Cortex of kidney (tissue), 1 donor: ENCODE measurements around the gene ADCY2.
"Not testable (repeated sequence)": the region's sequence is repeated elsewhere in the genome, so short reads cannot be mapped to it uniquely, and the experiment has no call there.

Experiments
- DNase-seq: peaks from one replicate; lab custom pipeline; 2025; lab: John Stamatoyannopoulos, UW

ADCY2 gene

DNA sequence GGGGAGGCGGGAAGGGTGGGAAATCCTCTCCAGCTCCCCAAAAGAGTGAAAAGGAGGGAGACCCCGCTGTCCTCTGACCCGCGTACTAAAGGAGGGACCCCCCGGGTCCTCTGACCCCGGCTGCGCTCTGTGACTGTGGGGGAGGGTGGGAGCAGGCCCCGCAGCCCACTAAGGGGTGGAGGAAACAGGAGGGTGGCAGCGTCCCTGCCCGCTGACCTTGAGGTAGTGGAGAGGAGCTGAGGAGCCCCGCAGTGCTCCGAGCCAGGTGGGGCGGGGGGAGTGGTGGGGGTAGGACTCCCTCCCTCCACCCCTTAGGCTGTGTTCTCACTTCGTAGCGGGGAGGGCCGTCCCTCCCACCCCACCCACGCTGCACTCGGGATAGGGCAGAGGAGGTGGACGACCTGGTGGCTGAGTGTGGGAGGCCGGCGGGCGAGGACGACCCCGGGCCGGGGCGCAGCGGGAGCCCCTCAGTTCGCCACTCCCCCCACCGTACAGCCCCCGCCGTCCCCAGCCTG is 449 bp upstream of the ADCY2 start:
- no peak for DNase-seq

DNA sequence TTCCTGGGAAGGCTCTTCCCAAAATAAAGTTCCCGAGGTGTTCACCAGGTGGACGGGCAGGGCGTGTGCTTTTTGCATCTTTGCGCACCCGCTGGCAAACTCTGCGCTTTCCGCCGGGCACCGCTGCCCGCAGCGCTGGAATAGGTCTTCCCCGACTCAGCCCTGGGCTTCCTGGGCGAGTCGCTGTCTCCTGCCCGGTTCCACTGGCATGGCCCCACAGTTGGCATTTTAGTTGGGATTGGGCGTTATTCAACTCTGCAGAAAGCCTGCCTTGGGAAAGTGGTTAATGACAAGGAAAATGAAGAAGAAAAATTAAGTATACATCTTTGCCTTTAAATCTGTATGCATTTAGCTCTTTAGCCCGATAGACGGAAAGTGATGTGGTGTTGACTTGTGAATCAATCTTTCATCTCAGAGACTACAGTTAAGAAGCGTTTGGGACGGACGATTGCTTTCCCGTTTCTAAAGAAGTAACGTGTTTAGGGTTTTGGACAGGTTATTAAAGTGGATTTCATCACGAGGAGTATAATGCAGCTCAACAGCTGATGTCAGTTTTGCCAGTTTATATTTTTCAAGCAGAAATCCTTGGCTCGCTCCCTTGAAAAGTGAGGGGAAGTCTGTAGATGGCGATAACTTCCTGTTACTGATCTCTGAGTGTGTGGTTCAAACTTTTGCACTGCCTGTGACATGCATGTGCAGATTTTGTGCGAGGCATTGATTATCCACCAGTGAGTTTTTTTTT is 946 bp downstream of the ADCY2 start:
- no peak for DNase-seq

DNA sequence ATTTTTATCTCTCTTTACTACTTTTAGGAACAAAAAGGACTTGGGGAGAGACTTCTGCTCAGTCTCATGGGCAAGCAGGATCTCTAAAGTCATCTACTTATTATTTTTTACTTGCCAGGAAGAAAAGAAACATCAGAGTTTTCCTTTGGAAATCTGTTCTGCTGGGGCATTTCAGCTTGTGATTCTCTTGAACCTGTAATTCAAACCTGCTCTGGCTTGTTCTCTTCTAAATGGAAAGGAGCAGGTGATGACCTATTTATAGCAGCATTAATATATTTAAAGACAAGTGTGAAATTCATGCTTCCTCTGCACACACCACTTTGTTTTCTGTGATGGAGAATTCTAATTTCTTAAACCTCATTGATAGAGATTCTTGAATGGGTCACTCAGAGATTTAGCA is 2.0 kb downstream of the ADCY2 start:
- DNase-seq = no peak

GRCh38 chr5:7398596-7399280 is 2.8 kb downstream of the ADCY2 start:
- DNase-seq = no peak

- DNase-seq = no peak
These were observed 9.3 kb downstream of the ADCY2 start for GRCh38 chr5:7405277-7405676.

DNA sequence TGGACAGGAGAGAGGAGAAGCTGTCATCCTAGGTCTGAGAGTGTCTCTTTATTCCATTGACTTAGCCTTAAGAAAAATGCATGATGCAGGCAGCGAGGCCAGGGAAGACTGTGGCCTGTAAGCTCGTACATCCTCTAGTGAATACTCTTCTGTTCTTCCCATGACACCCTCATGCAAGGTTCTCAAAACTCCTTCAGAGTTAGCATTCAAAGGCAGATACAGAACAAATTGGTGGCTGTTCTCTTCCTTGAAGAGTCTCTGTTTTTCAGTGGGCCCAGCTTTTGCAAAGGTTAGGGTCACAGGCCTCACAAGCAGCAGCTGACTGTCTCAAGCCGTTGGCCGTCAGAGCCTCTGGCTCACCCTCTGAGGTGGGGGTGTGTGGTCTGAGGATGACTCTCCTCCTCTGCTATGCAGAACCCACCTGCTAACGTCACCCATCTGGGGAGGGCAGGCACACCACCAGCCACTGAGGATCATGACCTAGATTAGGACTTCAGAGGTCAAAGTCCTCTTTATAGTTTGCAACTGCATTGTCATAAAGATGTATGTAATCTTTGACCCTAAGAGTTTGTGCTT is 15.1 kb downstream of the ADCY2 start:
- no peak for DNase-seq

GRCh38 chr5:7412409-7412808 is 16.5 kb downstream of the ADCY2 start:
- DNase-seq = no peak

GRCh38 chr5:7415123-7415522 is 19.2 kb downstream of the ADCY2 start:
- no peak for DNase-seq

- DNase-seq = no peak
These were observed 19.9 kb downstream of the ADCY2 start for GRCh38 chr5:7415587-7416535.

GRCh38 chr5:7418276-7418675 is 22.3 kb downstream of the ADCY2 start:
- no peak for DNase-seq

- no peak for DNase-seq
These were observed 23.4 kb downstream of the ADCY2 start for GRCh38 chr5:7419367-7419766.

- no peak for DNase-seq
These were observed 23.9 kb downstream of the ADCY2 start for GRCh38 chr5:7419846-7420245.

- DNase-seq = no peak
These were observed 24.8 kb downstream of the ADCY2 start for GRCh38 chr5:7420510-7421280.

- no peak for DNase-seq
These were observed 26.6 kb downstream of the ADCY2 start for GRCh38 chr5:7422316-7423106.

- DNase-seq = not testable (repeated sequence)
These were observed 27.3 kb downstream of the ADCY2 start for GRCh38 chr5:7423231-7423630.

DNA sequence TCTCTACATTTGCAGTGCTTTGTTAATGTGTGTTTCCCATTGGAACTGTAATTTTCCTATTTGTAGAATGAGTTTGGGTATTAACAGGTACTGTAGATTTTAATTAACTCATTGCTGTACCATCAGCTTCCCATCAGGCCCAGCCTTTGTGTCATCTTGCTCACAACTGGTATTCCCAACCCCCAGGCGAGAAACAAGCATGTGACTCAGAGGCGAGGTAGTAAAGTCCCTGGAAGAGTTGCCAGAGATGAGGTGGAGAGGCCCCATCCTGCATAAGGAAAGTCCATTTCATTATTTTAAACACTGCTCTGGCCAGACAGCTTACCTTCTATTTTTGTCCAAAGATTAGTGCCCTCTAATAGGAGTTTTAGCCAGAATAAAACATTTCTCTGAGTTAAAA is 29.9 kb downstream of the ADCY2 start:
- DNase-seq = no peak

DNA sequence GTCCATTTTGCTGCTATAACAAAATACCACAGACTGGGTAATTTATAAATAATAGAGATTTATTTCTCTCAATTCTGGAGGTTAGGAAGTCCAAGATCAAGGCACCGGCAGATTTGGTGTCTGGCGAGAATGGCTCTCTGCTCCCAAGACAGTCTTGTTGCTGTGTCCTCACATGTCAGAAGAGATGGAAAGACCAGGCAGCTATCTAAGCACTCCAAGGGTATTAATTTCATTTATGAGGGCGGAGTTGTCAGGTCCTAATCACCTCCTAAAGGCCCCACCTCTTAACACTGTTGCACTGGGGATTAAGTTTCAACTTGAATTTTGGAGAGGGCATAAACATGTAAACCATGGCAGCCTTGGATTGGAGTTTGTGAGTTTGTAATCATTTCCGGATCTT is 30.3 kb downstream of the ADCY2 start:
- DNase-seq = no peak

- no peak for DNase-seq
These were observed 39.0 kb downstream of the ADCY2 start for GRCh38 chr5:7434914-7435313.

DNA sequence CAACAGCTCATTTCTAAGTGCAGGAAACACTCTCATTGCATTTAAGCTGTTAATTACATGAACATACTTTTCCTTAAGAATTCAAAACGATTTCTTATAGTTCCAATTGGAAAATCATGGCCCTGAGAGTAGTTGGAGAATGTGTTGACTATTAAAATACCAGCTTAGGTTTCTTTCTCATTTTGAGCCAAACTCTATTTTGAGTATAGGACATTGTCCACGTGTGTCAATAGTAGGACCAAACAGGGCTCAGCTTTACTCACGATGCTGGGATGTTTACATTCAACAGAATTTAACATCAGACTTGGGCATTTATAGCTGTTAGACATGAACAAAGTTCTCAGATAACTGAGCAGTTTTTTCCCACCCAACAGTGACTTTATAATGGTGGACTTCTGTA is 39.6 kb downstream of the ADCY2 start:
- no peak for DNase-seq

DNA sequence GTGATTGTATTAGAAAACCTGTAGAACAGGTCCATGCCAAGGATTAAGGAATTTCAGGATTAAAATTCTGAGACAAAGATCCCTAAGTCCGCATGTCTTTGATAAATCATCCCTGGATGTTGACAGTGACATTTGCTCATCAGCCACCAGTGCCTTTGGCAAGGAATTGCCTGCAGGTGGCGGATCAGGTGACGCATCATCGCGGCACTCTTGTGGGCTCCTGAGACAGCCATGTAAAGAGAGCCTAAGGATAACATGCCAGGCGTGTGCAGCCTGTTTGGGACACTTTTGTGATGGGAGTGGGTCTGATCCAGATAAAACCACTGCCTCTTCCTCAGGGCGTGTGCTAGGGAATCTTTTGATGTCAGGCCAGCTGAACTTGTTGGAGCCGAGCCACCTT is 40.6 kb downstream of the ADCY2 start:
- no peak for DNase-seq
